Measurements from ENCODE around the gene TSC22D1. TPM values are rescaled to one million over a fixed set of nuclear protein-coding genes. Genes with fewer than 3 reads are reported as not detected.

TSC22D1 gene
- total RNA-seq, 1 experiment from 2014 or later = 37.2 TPM

DNA sequence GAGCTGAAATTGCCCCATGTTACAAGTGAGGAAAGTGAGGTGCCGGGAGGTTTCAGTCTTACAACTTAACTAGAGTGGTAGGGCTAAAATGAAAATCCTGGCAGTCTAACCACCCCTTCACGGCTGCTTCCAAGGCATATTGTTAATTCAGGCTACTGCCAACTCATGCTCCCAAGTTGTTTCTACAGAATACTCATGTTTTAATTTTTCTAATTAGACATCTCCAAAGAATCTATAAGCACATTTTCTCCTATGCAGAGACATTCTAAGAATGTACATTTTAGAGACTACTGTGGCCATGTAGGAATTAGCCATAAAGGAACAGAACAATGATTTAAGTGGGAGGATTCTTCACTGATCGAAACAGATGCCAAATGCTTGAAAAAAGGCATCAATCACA is 7.0 kb upstream of the TSC22D1 start:
- TF ChIP-seq, protein P1, sequence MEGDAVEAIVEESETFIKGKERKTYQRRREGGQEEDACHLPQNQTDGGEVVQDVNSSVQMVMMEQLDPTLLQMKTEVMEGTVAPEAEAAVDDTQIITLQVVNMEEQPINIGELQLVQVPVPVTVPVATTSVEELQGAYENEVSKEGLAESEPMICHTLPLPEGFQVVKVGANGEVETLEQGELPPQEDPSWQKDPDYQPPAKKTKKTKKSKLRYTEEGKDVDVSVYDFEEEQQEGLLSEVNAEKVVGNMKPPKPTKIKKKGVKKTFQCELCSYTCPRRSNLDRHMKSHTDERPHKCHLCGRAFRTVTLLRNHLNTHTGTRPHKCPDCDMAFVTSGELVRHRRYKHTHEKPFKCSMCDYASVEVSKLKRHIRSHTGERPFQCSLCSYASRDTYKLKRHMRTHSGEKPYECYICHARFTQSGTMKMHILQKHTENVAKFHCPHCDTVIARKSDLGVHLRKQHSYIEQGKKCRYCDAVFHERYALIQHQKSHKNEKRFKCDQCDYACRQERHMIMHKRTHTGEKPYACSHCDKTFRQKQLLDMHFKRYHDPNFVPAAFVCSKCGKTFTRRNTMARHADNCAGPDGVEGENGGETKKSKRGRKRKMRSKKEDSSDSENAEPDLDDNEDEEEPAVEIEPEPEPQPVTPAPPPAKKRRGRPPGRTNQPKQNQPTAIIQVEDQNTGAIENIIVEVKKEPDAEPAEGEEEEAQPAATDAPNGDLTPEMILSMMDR (IDR thresholded peaks at IDR 0.05; ENCODE audit: unreplicated experiment) = no peak
- CTCF ChIA-PET = no interaction called here
- no peak for DNase-seq
- H3K36me3 Mint-ChIP-seq (ENCODE audit: insufficient read depth, unreplicated experiment) = peaks cover 1% of the 10 kb centered on the region
- H3K4me1 Mint-ChIP-seq (ENCODE audit: low read depth, unreplicated experiment) = no peaks in the 10 kb centered on the region
- H3K4me3 Mint-ChIP-seq (ENCODE audit: low read depth, unreplicated experiment) = no peak overlapping the region
- intact Hi-C loops (cut with micrococcal nuclease; ENCODE audit: unreplicated experiment) = no loop called here
- H3K9me3 Mint-ChIP-seq (ENCODE audit: low read depth, unreplicated experiment) = no peaks in the 10 kb centered on the region
- BruUV-seq (replicated peaks) = no TSS peak
- no peaks in the 10 kb centered on the region for H3K27me3 Mint-ChIP-seq (ENCODE audit: unreplicated experiment)
- no peak overlapping the region for H3K27ac Mint-ChIP-seq (ENCODE audit: unreplicated experiment)

DNA sequence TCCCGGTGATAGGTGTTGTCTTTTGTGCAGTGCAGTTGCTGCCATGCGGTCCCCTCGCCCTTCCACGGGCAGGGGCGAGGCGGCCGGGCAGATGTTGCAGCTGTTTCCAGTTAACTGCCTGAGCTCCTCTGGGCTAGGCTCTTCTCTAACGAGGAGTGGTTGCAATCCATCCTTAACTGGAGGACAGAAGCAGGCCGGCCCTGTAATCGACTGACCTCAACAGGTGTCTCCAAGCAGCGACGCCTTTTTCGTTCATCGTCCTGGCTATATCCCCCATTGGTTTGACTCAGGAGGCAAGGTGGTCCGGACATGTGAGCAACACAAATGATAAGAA is 1.9 kb upstream of the TSC22D1 start:
- H3K9me3 Mint-ChIP-seq (ENCODE audit: low read depth, unreplicated experiment) = no peaks in the 10 kb centered on the region
- DNase-seq = no peak
- CTCF ChIA-PET = no interaction called here
- peak overlapping the region; percentile 83 for H3K4me3 Mint-ChIP-seq (ENCODE audit: low read depth, unreplicated experiment)
- peaks cover 32% of the 10 kb centered on the region for H3K36me3 Mint-ChIP-seq (ENCODE audit: insufficient read depth, unreplicated experiment)
- BruUV-seq (replicated peaks) = no TSS peak
- intact Hi-C loops (cut with micrococcal nuclease; ENCODE audit: unreplicated experiment) = loop anchor here (10.0 kb wide), 1 partner anchor 93 kb away; no protein-coding TSS in a partner anchor
- H3K4me1 Mint-ChIP-seq (ENCODE audit: low read depth, unreplicated experiment) = peaks cover 15% of the 10 kb centered on the region
- H3K27me3 Mint-ChIP-seq (ENCODE audit: unreplicated experiment) = no peaks in the 10 kb centered on the region
- TF ChIP-seq, protein P1 (IDR thresholded peaks at IDR 0.05; ENCODE audit: unreplicated experiment) = no peak
- no peak overlapping the region for H3K27ac Mint-ChIP-seq (ENCODE audit: unreplicated experiment)

DNA sequence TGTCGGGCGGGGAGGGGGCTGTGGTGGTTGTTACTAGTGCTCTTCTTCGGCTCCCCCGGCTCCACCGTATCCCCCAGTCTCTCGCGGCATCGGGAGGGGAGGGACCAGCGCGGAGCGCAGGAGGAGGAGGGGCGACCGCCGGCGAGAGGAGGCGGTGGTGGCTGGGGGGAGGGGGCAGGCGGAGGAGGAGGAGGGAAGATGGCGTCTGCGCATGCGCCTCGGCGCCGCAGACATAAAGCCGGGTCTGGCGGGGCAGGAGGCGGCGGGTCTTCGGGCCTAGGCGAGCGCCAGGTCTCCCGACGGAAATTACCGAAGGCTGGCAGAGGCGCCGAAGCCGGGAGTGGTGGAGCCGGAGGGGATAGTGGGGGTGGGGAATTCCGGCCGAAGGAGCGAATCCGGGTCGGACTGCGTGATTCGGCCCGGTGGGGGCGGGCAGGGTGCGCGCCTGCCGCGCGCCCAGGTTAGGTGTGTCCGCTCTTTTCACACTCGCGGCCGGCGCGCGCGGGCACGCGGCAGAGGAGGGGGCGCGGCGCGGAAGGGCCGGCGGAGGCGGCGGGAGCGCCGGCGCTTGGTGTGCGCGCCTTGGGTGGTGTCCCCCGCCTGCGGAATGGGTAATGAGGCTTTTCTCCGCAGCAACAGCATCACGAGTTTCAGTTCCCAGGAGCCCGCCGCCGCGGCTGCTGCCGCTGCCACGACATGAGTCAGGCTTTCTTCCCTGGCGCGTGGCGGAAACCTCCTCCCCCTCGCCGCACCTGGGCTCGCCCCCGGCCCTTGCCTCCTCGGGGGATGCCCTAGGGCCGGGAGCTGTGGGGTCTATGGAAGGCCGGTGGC is 1.3 kb upstream of the TSC22D1 start:
- H3K4me1 Mint-ChIP-seq (ENCODE audit: low read depth, unreplicated experiment) = peaks cover 21% of the 10 kb centered on the region

DNA sequence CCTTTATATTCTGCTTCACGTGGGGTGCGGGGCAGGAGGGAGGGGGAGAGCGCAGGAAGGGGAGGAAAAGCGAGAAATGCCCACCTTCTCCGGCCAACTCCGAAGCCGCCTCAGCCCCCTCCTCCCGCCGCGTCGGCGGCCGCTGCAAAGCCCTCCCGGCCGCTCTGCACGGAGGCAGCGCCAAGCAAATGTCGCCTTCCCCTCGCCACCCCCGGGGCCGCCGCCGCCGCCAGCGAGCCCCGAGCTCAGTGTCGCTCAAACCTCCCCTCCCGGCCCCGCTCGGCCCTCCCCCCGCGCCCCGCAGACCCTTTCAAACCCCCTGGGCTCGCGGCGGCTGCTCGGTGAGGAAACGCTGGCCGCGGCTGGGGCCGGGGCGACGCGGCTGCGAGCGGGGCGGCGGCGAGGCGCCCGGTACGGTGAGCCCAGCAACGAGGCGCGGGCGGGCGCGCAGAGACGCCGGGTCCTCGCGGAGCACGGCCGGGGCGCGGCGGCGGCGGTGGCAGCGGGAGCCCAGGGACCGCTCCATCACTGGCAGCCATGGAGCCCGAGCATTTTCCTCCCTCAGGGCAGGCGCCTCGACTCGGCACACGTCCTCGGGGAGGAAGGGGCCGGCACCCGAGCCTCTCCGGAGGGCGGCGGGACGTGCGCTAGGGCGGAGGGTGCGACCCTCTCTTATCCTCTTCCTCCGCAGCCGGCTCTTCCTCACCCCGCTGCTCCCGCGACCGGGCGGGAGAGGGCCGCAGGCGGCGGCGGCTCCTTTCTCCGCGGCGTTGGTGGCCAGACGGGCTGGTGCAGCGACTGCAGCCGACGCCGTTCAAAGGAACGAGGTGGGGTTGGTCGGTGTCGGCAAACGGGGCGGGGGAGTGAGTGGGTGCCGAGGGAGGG is 463 bp upstream of the TSC22D1 start:
- Mint-ChIP-seq H3K27me3 (ENCODE audit: unreplicated experiment) (no peaks in the 10 kb centered on the region), H3K36me3 (ENCODE audit: insufficient read depth, unreplicated experiment) (peaks cover 32% of the 10 kb centered on the region), H3K27ac (ENCODE audit: unreplicated experiment) (no peak overlapping the region), H3K4me3 (ENCODE audit: low read depth, unreplicated experiment) (peak overlapping the region; percentile 83), H3K9me3 (ENCODE audit: low read depth, unreplicated experiment) (no peaks in the 10 kb centered on the region), H3K4me1 (ENCODE audit: low read depth, unreplicated experiment) (peaks cover 27% of the 10 kb centered on the region)
- intact Hi-C loops (cut with micrococcal nuclease; ENCODE audit: unreplicated experiment) = loop anchor here (10.0 kb wide), 1 partner anchor 92 kb away; no protein-coding TSS in a partner anchor
- CTCF ChIA-PET = no interaction called here
- peak; percentile 31 for DNase-seq
- TF ChIP-seq, protein P1 (IDR thresholded peaks at IDR 0.05; ENCODE audit: unreplicated experiment) = no peak
- BruUV-seq (replicated peaks) = no TSS peak

More for the DNA sequence above, 1.3 kb upstream of the TSC22D1 start:
- H3K36me3 Mint-ChIP-seq (ENCODE audit: insufficient read depth, unreplicated experiment) = peaks cover 32% of the 10 kb centered on the region
- CTCF ChIA-PET = no interaction called here
- no TSS peak for BruUV-seq (replicated peaks)
- TF ChIP-seq, protein P1 (IDR thresholded peaks at IDR 0.05; ENCODE audit: unreplicated experiment) = no peak
- H3K4me3 Mint-ChIP-seq (ENCODE audit: low read depth, unreplicated experiment) = peak overlapping the region; percentile 83
- H3K27me3 Mint-ChIP-seq (ENCODE audit: unreplicated experiment) = no peaks in the 10 kb centered on the region
- H3K27ac Mint-ChIP-seq (ENCODE audit: unreplicated experiment) = peak overlapping the region; percentile 36
- no peaks in the 10 kb centered on the region for H3K9me3 Mint-ChIP-seq (ENCODE audit: low read depth, unreplicated experiment)
- DNase-seq = peak; percentile 93
- intact Hi-C loops (cut with micrococcal nuclease; ENCODE audit: unreplicated experiment) = loop anchor here (10.0 kb wide), 1 partner anchor 93 kb away; no protein-coding TSS in a partner anchor
